Measurements from ENCODE around the gene MAP3K5.
"Not testable (repeated sequence)": the region's sequence is repeated elsewhere in the genome, so short reads cannot be mapped to it uniquely, and the experiment has no call there.

Gene MAP3K5

GRCh38 chr6:136792410-136793262 is at the start of gene MAP3K5:
TSS of gene MAP3K5 (minus strand) at chr6:136792477. CDS start at chr6:136792157, 320 bp downstream.
- FAIRE-seq, result no peak

GRCh38 chr6:136840276-136841001 is 48.2 kb upstream of the MAP3K5 start:
- no peak for FAIRE-seq

- no peak for FAIRE-seq
Observed at GRCh38 chr6:136831873-136832562, 39.7 kb upstream of the MAP3K5 start.

GRCh38 chr6:136826216-136826615 is 33.9 kb upstream of the MAP3K5 start:
- FAIRE-seq, result no peak

- FAIRE-seq, result no peak
Observed at GRCh38 chr6:136823128-136823660, 30.9 kb upstream of the MAP3K5 start.

- FAIRE-seq, result peak; percentile 97
Observed at GRCh38 chr6:136822376-136823127, 30.3 kb upstream of the MAP3K5 start, which contains the start of gene PEX7. TSS of gene PEX7 (plus strand) at chr6:136822592. CDS start at chr6:136822666, 74 bp downstream.

GRCh38 chr6:136822046-136822375 is 29.7 kb upstream of the MAP3K5 start:
- FAIRE-seq, result no peak

GRCh38 chr6:136820561-136820960 is 28.3 kb upstream of the MAP3K5 start:
- FAIRE-seq, result no peak

GRCh38 chr6:136816656-136817055 is 24.4 kb upstream of the MAP3K5 start:
- FAIRE-seq, result no peak

GRCh38 chr6:136815608-136816007 is 23.3 kb upstream of the MAP3K5 start:
- FAIRE-seq, result not testable (repeated sequence)

- no peak for FAIRE-seq
Observed at GRCh38 chr6:136812174-136812573, 19.9 kb upstream of the MAP3K5 start.

GRCh38 chr6:136811272-136811671 is 19.0 kb upstream of the MAP3K5 start:
- no peak for FAIRE-seq

GRCh38 chr6:136809091-136809860 is 17.0 kb upstream of the MAP3K5 start:
- FAIRE-seq, result no peak

GRCh38 chr6:136803608-136804007 is 11.3 kb upstream of the MAP3K5 start:
- FAIRE-seq, result no peak

GRCh38 chr6:136801581-136801980 is 9.3 kb upstream of the MAP3K5 start:
- FAIRE-seq, result no peak

- no peak for FAIRE-seq
Observed at GRCh38 chr6:136798044-136798443, 5.8 kb upstream of the MAP3K5 start.

GRCh38 chr6:136795996-136796395 is 3.7 kb upstream of the MAP3K5 start:
- no peak for FAIRE-seq

- FAIRE-seq, result no peak
Observed at GRCh38 chr6:136795386-136795785, 3.1 kb upstream of the MAP3K5 start.

GRCh38 chr6:136793363-136793762 is 1.1 kb upstream of the MAP3K5 start:
- FAIRE-seq, result no peak

GRCh38 chr6:136792095-136792409 is 225 bp downstream of the MAP3K5 start:
- no peak for FAIRE-seq

GRCh38 chr6:136791296-136792094 is 782 bp downstream of the MAP3K5 start:
- no peak for FAIRE-seq

Measured in islet of Langerhans (tissue), 1 donor.